Erythroblast (primary cell): ENCODE data around the gene DLL1.

Source experiments
- GATA1 ChIP-seq: IDR thresholded peaks from 2 replicates; pipeline ENCODE4 v1.6.1; 2011; ENCODE audit warnings: low read depth, mild to moderate bottlenecking, control low read depth, low read length, moderate library complexity
- POLR2A ChIP-seq: IDR thresholded peaks from 2 replicates; pipeline ENCODE4 v1.6.1; 2011; ENCODE audit warnings: mild to moderate bottlenecking, low read length

DNA sequence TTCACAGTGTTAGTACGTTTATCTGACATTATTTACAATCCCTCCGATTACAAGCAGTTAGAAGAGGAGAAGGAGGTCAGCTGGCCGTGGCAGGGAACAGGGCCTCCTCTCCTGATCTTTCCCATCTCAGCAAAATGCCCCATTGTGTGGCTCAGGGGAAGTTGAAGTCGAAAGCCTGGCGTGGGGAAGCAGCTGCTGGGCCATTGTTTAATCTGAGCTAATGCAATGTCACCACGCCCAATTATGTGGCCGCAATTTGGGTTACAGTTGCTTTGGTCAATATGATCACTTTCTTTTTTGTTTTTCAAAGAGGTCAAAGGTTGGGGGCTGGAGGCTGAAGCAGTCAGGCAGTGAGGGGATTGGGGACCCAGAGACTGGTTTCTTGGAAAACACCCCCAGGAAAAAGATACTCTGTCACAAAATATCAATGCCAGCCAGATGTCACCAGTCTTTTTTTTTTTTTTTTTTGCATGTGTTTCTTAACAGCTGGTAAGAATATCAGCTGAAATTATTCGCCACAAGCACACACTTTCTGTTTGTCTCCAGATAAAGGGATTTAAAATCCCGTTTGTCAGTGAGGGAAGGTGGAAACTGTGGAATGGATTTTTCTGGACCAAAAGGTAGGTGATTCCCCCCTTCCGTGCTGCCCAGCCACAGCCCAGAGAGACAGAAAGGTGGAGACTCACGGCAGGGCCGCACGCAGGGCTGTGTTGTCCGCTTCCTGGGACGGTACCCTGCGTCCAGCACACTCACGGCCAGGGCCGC is 24.6 kb downstream of the DLL1 start:
- TF ChIP-seq POLR2A (no peak), GATA1 (no peak)
